NT2/D1 (cell line): ENCODE results near the gene FETUB.

Source experiments
- YY1 ChIP-seq: IDR thresholded peaks from 2 replicates; pipeline ENCODE4 v1.6.1; 2011; ENCODE audit not compliant: insufficient read length, insufficient read depth
- ZNF274 ChIP-seq: IDR thresholded peaks from 2 replicates; pipeline ENCODE4 v1.6.1; 2011; ENCODE audit warnings: mild to moderate bottlenecking, low read depth, low read length

GRCh38 chr3:186640929-186641328, 730 bp downstream of the FETUB start:
- TF ChIP-seq ZNF274 (no peak), YY1 (no peak)
